A549 (cell line): ENCODE measurements around the gene NUDT21. TPM values are rescaled to one million over a fixed set of nuclear protein-coding genes. Genes with fewer than 3 reads are reported as not detected.

ENCODE experiments used
- ATAC-seq, 2 experiments: fragments of 200-7000 bp in 1 of 2; fragments of >200 bp in 1 of 2; cut with Nextera tagmentation in 1 of 2; cut with Tn5 transposase in 1 of 2; 3 replicates each; pipeline versions ENCODE4 v1.8.0 to v1.9.1; 2018 to 2020; ENCODE audit warnings: mild to moderate bottlenecking in 1 of 2, moderate library complexity in 1 of 2
- CTCF ChIA-PET: fragments of 300-600 bp; sonication (Branson Sonifier 250); formaldehyde crosslinking; extraction: SDS; loops from one replicate; lab custom pipeline; 2021; ENCODE audit warnings: antibody characterized with exemption, inconsistent platforms; lab: Yijun Ruan, JAX
- POLR2A ChIA-PET: fragments of 350-600 bp; formaldehyde crosslinking; extraction: SDS; loops from one replicate; lab custom pipeline; 2021; ENCODE audit warnings: antibody characterized with exemption, inconsistent platforms; lab: Yijun Ruan, JAX
- DNase-seq, 2 experiments: peaks; one replicate each; pipeline versions ENCODE4 v3.0.0 to v3.0.0-alpha.2; 2011 to 2016; ENCODE audit warnings: low read depth in 1 of 2, low spot score in 1 of 2
- FAIRE-seq: peaks from 2 replicates; lab custom pipeline; 2011; peaks lifted over from hg19 to GRCh38; lab: Jason Lieb, UNC
- H3K27ac ChIP-seq, 2 experiments: fragments of >200 bp; sonication (Bioruptor Twin); formaldehyde crosslinking; 3 replicates each; pipeline ENCODE4 v1.5.1; 2016 to 2017
- H3K4me1 ChIP-seq: fragments of >200 bp; sonication (Bioruptor Twin); formaldehyde crosslinking; 3 replicates; pipeline ENCODE4 v1.6.1; 2016
- H3K4me2 ChIP-seq: fragments of >200 bp; sonication (Bioruptor Twin); formaldehyde crosslinking; 3 replicates; pipeline ENCODE4 v1.6.1; 2016
- H3K4me3 ChIP-seq: fragments of >200 bp; sonication (Bioruptor Twin); formaldehyde crosslinking; 3 replicates; pipeline ENCODE4 v1.5.1; 2016
- H3K9me3 ChIP-seq: fragments of >200 bp; sonication (Bioruptor Twin); formaldehyde crosslinking; 3 replicates; pipeline ENCODE4 v1.6.1; 2016
- CBX2 ChIP-seq: fragments of 200-600 bp; sonication (generic); IDR thresholded peaks from 2 replicates; pipeline ENCODE4 v1.6.1; 2016; ENCODE audit warnings: low read depth, mild to moderate bottlenecking, borderline replicate concordance
- CTCF ChIP-seq: fragments of >200 bp; sonication (Bioruptor Twin); formaldehyde crosslinking; IDR thresholded peaks from 3 replicates; pipeline ENCODE4 v1.5.1; 2016
- EHF ChIP-seq: fragments of 250-450 bp; sonication (Bioruptor Pico); IDR thresholded peaks from 2 replicates; pipeline ENCODE4 v1.5.0; 2020; ENCODE audit warnings: mild to moderate bottlenecking
- ESRRA ChIP-seq: fragments of 150-350 bp; IDR thresholded peaks from 2 replicates; pipeline ENCODE4 v1.6.1; 2014; ENCODE audit warnings: mild to moderate bottlenecking, low read length, borderline replicate concordance
- HEYL ChIP-seq: fragments of 250-450 bp; sonication (Bioruptor Pico); IDR thresholded peaks from 2 replicates; pipeline ENCODE4 v1.8.0; 2021; ENCODE audit warnings: mild to moderate bottlenecking, moderate library complexity
- HMGXB4 ChIP-seq: fragments of 250-450 bp; sonication (Bioruptor Pico); IDR thresholded peaks from 2 replicates; pipeline ENCODE4 v1.5.0; 2021; ENCODE audit warnings: mild to moderate bottlenecking, moderate library complexity, borderline replicate concordance
- JUN ChIP-seq, 2 experiments: fragments of >200 bp; sonication (Bioruptor Twin); formaldehyde crosslinking; IDR thresholded peaks; 2 replicates in 1 of 2; 3 replicates in 1 of 2; pipeline ENCODE4 v1.6.1; 2016 to 2017
- KDM5A ChIP-seq: fragments of 200-600 bp; sonication (generic); IDR thresholded peaks from 2 replicates; pipeline ENCODE4 v1.6.1; 2016; ENCODE audit warnings: antibody characterized with exemption, mild to moderate bottlenecking
- MAFK ChIP-seq: fragments of 450-650 bp; IDR thresholded peaks from 2 replicates; pipeline ENCODE4 v1.6.1; 2014; ENCODE audit not compliant: partially characterized antibody
- NR3C1 ChIP-seq: fragments of >200 bp; sonication (Bioruptor Twin); formaldehyde crosslinking; IDR thresholded peaks from 3 replicates; pipeline ENCODE4 v1.6.1; 2017
- POLR2AphosphoS2 ChIP-seq: conservative IDR thresholded peaks from 2 replicates; pipeline ENCODE4 v1.6.1; 2012; ENCODE audit warnings: low read length, improper control_type of control experiment, inconsistent platforms
- RNF2 ChIP-seq: fragments of 200-600 bp; sonication (generic); IDR thresholded peaks from 2 replicates; pipeline ENCODE4 v1.6.1; 2016; ENCODE audit warnings: low read depth, mild to moderate bottlenecking, antibody characterized with exemption, moderate library complexity, borderline replicate concordance
- ZFP36 ChIP-seq: fragments of 450-650 bp; IDR thresholded peaks from 2 replicates; pipeline ENCODE4 v1.6.1; 2014; ENCODE audit warnings: borderline replicate concordance; ENCODE audit not compliant: partially characterized antibody
- WGBS: methylation state at CpG from one replicate; pipeline ENCODE4 v1.1.6; 2017; ENCODE audit errors: missing lambda C conversion rate; 5-methylcytosine and 5-hydroxymethylcytosine counted together
- polyA plus RNA-seq, 4 experiments: library from polyadenylated mRNA; depleted of rRNA in 3 of 4; stranded (reverse); fragments of >200 nt; fragmentation: RNase III in 1 of 4; extraction: RNeasy Plus Mini Kit Qiagen cat#74134 plus additional on column Dnase treatment in 1 of 4; gene quantifications; 2 replicates in 3 of 4; 3 replicates in 1 of 4; pipeline ENCODE4 v1.2.3, GENCODE V29; 2011 to 2017
- TF ChIP-seq, protein P1 (sequence below): IDR thresholded peaks from 2 replicates; pipeline ENCODE4 v1.6.1; 2012
- TF ChIP-seq, protein P2 (sequence below): fragments of 450-650 bp; IDR thresholded peaks from 2 replicates; pipeline ENCODE4 v1.6.1; 2014; ENCODE audit warnings: antibody characterized with exemption
- TF ChIP-seq, protein P3 (sequence below): fragments of >200 bp; sonication (Bioruptor Twin); formaldehyde crosslinking; IDR thresholded peaks from 3 replicates; pipeline ENCODE4 v1.6.1; 2016
- TF ChIP-seq, protein P4 (sequence below): fragments of 150-350 bp; IDR thresholded peaks from 2 replicates; pipeline ENCODE4 v1.6.1; 2014; ENCODE audit warnings: low read depth, mild to moderate bottlenecking, low read length

Gene NUDT21
- polyA plus RNA-seq, 2 of the 4 experiments (the other 2 are of a cell fraction) = 58.7 to 153 TPM

DNA sequence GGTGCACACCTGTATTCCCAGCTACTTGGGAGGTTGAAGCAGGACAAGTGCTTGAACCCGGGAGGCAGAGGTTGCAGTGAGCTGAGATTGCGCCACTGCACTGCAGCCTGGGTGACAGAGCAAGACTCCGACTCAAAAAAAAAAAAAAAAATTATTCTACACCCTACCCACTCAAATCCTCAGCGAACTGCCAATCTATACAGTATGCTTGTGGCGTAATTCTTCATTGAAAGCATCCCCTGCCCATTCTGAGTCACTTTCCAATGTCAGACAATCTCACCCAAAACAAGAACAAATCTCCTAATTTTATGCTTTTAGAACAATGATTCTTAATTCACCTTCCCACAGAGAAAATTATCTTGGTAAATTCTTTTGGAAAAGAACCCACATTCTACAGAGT is 37.8 kb downstream of the NUDT21 start:
- peaks cover 34% of the 10 kb centered on the region for H3K4me1 ChIP-seq
- ATAC-seq = no peak
- ChIA-PET POLR2A (interaction anchor here (0.6 kb wide), 1 partner anchor 195 kb away, joined by 3 read pairs; the partner anchor contains the start of gene MT2A), CTCF (interaction anchor here (1.0 kb wide), 1 partner anchor 57 kb away, joined by 4 read pairs; no protein-coding TSS in a partner anchor)
- H3K4me2 ChIP-seq = no peak overlapping the region
- no peak for FAIRE-seq
- no peaks in the 10 kb centered on the region for H3K9me3 ChIP-seq
- no peak overlapping the region for H3K27ac ChIP-seq
- TF ChIP-seq POLR2AphosphoS2 = no peak
- no peak for TF ChIP-seq CTCF
- no peak for TF ChIP-seq HEYL (CRISPR knock-in tag)
- TF ChIP-seq ESRRA = no peak
- DNase-seq = no peak
- no peak overlapping the region for H3K4me3 ChIP-seq
- 74% methylated on average over 5 of the region's 5 CpGs for WGBS

DNA sequence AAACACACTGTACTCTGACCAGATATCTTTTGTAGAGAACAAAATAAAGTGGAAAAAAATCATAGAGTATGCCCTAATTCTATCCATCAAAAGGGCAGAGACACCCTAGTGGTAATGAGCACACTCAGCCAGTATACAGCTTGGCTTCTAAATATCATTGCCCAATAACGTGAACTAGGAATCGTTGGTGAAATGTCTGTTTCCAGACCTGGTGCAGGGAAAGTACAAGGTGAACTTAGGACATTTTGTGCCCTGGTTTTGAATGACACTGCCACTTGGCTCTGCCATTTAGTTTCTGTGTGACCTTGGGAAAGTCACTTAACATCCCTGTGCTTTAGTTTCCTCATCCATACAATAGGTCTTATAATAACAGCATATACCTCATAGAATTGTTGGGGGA is 39.5 kb downstream of the NUDT21 start:
- ChIA-PET CTCF (interaction anchor here (0.7 kb wide), 1 partner anchor 609 kb away, joined by 3 read pairs; no protein-coding TSS in a partner anchor), POLR2A (no interaction called here)
- Histone ChIP-seq H3K9me3 (no peaks in the 10 kb centered on the region), H3K27ac (no peak overlapping the region), H3K4me2 (no peak overlapping the region), H3K4me1 (peaks cover 49% of the 10 kb centered on the region), H3K4me3 (no peak overlapping the region)
- TF ChIP-seq, protein P1, sequence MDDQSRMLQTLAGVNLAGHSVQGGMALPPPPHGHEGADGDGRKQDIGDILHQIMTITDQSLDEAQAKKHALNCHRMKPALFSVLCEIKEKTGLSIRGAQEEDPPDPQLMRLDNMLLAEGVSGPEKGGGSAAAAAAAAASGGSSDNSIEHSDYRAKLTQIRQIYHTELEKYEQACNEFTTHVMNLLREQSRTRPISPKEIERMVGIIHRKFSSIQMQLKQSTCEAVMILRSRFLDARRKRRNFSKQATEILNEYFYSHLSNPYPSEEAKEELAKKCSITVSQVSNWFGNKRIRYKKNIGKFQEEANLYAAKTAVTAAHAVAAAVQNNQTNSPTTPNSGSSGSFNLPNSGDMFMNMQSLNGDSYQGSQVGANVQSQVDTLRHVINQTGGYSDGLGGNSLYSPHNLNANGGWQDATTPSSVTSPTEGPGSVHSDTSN = no peak
- TF ChIP-seq RNF2 = no peak
- no peak for TF ChIP-seq CBX2
- no peak for TF ChIP-seq MAFK
- no peak for TF ChIP-seq EHF (CRISPR knock-in tag)
- no peak for TF ChIP-seq HMGXB4 (CRISPR knock-in tag)
- TF ChIP-seq, protein P2, sequence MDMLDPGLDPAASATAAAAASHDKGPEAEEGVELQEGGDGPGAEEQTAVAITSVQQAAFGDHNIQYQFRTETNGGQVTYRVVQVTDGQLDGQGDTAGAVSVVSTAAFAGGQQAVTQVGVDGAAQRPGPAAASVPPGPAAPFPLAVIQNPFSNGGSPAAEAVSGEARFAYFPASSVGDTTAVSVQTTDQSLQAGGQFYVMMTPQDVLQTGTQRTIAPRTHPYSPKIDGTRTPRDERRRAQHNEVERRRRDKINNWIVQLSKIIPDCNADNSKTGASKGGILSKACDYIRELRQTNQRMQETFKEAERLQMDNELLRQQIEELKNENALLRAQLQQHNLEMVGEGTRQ = no peak
- TF ChIP-seq, protein P3, sequence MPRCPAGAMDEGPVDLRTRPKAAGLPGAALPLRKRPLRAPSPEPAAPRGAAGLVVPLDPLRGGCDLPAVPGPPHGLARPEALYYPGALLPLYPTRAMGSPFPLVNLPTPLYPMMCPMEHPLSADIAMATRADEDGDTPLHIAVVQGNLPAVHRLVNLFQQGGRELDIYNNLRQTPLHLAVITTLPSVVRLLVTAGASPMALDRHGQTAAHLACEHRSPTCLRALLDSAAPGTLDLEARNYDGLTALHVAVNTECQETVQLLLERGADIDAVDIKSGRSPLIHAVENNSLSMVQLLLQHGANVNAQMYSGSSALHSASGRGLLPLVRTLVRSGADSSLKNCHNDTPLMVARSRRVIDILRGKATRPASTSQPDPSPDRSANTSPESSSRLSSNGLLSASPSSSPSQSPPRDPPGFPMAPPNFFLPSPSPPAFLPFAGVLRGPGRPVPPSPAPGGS = no peak
- no peak for TF ChIP-seq NR3C1
- TF ChIP-seq, protein P4, sequence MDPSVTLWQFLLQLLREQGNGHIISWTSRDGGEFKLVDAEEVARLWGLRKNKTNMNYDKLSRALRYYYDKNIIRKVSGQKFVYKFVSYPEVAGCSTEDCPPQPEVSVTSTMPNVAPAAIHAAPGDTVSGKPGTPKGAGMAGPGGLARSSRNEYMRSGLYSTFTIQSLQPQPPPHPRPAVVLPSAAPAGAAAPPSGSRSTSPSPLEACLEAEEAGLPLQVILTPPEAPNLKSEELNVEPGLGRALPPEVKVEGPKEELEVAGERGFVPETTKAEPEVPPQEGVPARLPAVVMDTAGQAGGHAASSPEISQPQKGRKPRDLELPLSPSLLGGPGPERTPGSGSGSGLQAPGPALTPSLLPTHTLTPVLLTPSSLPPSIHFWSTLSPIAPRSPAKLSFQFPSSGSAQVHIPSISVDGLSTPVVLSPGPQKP = no peak
- TF ChIP-seq ZFP36 = no peak
- TF ChIP-seq JUN (IDR thresholded peaks at IDR 0.05) = no peak
- TF ChIP-seq KDM5A = no peak
- DNase-seq (no peak), FAIRE-seq (no peak), ATAC-seq (no peak)
- WGBS = 92% methylated on average over 2 of the region's 2 CpGs
